ENCODE data around the gene NLGN3.

Gene NLGN3

DNA sequence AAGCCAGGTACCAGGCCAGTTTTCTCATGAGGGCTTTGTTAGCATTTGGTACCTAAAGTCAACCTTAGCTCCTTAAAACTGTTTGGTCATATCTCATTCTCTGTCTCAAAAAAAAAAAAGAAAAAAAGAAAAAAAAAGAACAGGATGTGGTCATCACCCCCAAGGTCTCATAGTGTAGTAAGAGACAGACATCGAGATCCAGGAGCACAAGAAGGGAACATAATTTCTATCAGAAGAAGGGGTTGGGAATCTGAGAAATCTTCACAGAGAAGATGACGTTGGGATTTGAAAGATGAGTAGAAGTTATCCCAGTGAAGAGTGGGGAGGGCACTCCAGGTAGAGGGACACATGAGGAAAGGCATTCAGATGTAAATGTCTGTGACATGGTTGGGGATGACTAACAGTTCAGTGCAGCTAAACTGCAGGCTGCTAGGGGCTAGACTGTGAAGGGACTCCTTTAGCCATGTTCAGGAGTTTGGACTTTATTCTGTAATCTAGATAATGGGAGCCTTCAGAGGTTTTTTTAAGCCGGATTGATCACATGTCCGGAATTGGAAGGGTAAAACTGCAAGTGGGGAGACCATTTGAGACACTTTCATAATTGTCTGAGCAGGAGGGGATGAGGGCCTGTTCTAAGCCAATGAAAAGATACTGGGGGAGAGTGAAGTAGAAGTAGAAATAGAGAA, 51.5 kb downstream of the NLGN3 start:
- Histone ChIP-seq H3K9ac (ENCODE audit: low read depth, low read length, poor library complexity, severe bottlenecking) (peak overlapping the region; percentile 50), H3F3A (ENCODE audit: low read depth) (no peaks in the 10 kb centered on the region), H3K79me2 (ENCODE audit: insufficient read depth, low read length) (no peaks in the 10 kb centered on the region), H3K9me2 (replicated peaks; ENCODE audit: low read depth, low read length) (no peaks in the 10 kb centered on the region), H3K4me3 (ENCODE audit: low read length, poor library complexity, severe bottlenecking) (peak overlapping the region; percentile 45), H3K4me2 (ENCODE audit: low read depth, low read length, poor library complexity, severe bottlenecking) (peak overlapping the region; percentile 70), H3K27me3 (ENCODE audit: insufficient read depth, low read length, poor library complexity, severe bottlenecking) (no peaks in the 10 kb centered on the region), H4K20me1 (ENCODE audit: insufficient read depth, low read length, poor library complexity, severe bottlenecking) (no peaks in the 10 kb centered on the region), H2AFZ (ENCODE audit: low read length) (peak overlapping the region; percentile 82), H3K9me3 (ENCODE audit: insufficient read depth, low read depth, low read length) (no peaks in the 10 kb centered on the region), H3K36me3 (ENCODE audit: insufficient read depth, low read length) (no peaks in the 10 kb centered on the region), H3K4me1 (ENCODE audit: insufficient read depth, low read length, poor library complexity, severe bottlenecking) (peaks cover 23% of the 10 kb centered on the region)
- TF ChIP-seq, protein P1, sequence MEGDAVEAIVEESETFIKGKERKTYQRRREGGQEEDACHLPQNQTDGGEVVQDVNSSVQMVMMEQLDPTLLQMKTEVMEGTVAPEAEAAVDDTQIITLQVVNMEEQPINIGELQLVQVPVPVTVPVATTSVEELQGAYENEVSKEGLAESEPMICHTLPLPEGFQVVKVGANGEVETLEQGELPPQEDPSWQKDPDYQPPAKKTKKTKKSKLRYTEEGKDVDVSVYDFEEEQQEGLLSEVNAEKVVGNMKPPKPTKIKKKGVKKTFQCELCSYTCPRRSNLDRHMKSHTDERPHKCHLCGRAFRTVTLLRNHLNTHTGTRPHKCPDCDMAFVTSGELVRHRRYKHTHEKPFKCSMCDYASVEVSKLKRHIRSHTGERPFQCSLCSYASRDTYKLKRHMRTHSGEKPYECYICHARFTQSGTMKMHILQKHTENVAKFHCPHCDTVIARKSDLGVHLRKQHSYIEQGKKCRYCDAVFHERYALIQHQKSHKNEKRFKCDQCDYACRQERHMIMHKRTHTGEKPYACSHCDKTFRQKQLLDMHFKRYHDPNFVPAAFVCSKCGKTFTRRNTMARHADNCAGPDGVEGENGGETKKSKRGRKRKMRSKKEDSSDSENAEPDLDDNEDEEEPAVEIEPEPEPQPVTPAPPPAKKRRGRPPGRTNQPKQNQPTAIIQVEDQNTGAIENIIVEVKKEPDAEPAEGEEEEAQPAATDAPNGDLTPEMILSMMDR (conservative IDR thresholded peaks at IDR 0.05; ENCODE audit: low read length): no peak
- TF ChIP-seq EZH2phosphoT487 (IDR thresholded peaks at IDR 0.05; ENCODE audit: borderline replicate concordance): no peak

DNA sequence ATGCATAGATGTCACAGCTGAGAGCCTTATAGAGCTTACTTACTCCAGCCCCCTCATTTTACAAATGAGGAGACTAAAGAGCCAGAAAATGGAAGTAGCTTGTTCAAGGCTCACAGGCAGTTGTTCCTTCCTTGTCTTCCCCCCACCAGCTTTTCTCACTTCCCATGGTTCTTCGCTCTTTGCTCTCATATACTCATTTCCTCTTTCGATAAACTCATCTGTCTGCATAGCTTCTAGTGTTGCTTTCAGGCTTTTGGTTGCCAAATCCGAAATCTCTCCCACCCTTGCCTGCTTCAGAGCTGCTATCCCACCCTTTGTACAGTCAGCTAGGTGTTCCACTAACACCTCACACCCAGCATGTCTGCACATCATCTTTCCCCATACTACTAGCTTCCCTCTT, 53.4 kb downstream of the NLGN3 start:
- H3K4me1 ChIP-seq (ENCODE audit: insufficient read depth, low read length, poor library complexity, severe bottlenecking): peaks cover 19% of the 10 kb centered on the region
- H3K4me2 ChIP-seq (ENCODE audit: low read depth, low read length, poor library complexity, severe bottlenecking): peak overlapping the region; percentile 42
- H3K9me3 ChIP-seq (ENCODE audit: insufficient read depth, low read depth, low read length): no peaks in the 10 kb centered on the region
- peak overlapping the region; percentile 87 for H2AFZ ChIP-seq (ENCODE audit: low read length)
- no peaks in the 10 kb centered on the region for H3K36me3 ChIP-seq (ENCODE audit: insufficient read depth, low read length)
- H3K79me2 ChIP-seq (ENCODE audit: insufficient read depth, low read length): no peaks in the 10 kb centered on the region
- no peaks in the 10 kb centered on the region for H4K20me1 ChIP-seq (ENCODE audit: insufficient read depth, low read length, poor library complexity, severe bottlenecking)
- no peak overlapping the region for H3K4me3 ChIP-seq (ENCODE audit: low read length, poor library complexity, severe bottlenecking)
- TF ChIP-seq, protein P1 (conservative IDR thresholded peaks at IDR 0.05; ENCODE audit: low read length): no peak
- no peak for TF ChIP-seq EZH2phosphoT487 (IDR thresholded peaks at IDR 0.05; ENCODE audit: borderline replicate concordance)
- H3F3A ChIP-seq (ENCODE audit: low read depth): no peaks in the 10 kb centered on the region
- H3K9me2 ChIP-seq (replicated peaks; ENCODE audit: low read depth, low read length): no peaks in the 10 kb centered on the region
- no peaks in the 10 kb centered on the region for H3K27me3 ChIP-seq (ENCODE audit: insufficient read depth, low read length, poor library complexity, severe bottlenecking)
- no peak overlapping the region for H3K9ac ChIP-seq (ENCODE audit: low read depth, low read length, poor library complexity, severe bottlenecking)

DNA sequence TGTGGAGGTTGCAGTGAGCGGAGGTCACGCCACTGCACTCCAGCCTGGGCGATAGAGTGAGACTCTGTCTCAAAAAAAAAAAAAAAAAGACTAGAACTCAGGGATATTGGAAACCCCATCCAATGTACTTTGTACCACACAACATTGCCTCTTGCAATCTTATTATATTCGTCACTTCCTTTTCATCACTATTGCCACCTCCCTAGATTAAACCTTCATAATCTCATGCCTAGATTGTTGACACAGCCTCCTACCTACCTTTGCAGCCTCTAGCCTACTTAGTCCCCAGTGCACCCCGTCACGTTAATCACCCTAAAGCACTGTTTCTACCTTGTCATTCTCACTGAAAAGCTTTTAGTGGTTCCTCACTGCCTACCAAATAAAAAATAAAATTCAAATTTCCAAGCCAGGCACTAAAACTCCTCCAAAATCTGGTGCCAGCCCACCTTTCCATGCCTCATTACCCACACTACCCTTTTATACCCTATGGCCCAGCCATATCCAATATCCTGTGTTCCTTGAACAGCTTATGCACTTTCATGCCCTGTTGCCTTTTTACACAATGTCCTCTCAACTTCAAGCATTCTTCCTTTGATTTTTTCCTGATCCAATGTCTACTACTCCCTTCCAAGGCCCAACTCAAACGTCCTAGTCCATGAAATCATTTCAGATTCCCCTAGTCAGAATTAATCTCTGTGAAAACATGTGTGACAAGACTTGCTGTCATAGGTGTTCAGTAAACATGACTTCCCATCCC, 54.8 kb downstream of the NLGN3 start:
- TF ChIP-seq, protein P1 (conservative IDR thresholded peaks at IDR 0.05; ENCODE audit: low read length): no peak
- TF ChIP-seq EZH2phosphoT487 (IDR thresholded peaks at IDR 0.05; ENCODE audit: borderline replicate concordance): no peak
- H3K9me2 ChIP-seq (replicated peaks; ENCODE audit: low read depth, low read length): no peaks in the 10 kb centered on the region
- no peaks in the 10 kb centered on the region for H4K20me1 ChIP-seq (ENCODE audit: insufficient read depth, low read length, poor library complexity, severe bottlenecking)
- H3K4me3 ChIP-seq (ENCODE audit: low read length, poor library complexity, severe bottlenecking): no peak overlapping the region
- no peak overlapping the region for H2AFZ ChIP-seq (ENCODE audit: low read length)
- H3K4me2 ChIP-seq (ENCODE audit: low read depth, low read length, poor library complexity, severe bottlenecking): no peak overlapping the region
- H3K9ac ChIP-seq (ENCODE audit: low read depth, low read length, poor library complexity, severe bottlenecking): no peak overlapping the region
- no peaks in the 10 kb centered on the region for H3K27me3 ChIP-seq (ENCODE audit: insufficient read depth, low read length, poor library complexity, severe bottlenecking)
- H3K36me3 ChIP-seq (ENCODE audit: insufficient read depth, low read length): no peaks in the 10 kb centered on the region
- H3K4me1 ChIP-seq (ENCODE audit: insufficient read depth, low read length, poor library complexity, severe bottlenecking): peaks cover 19% of the 10 kb centered on the region
- no peaks in the 10 kb centered on the region for H3F3A ChIP-seq (ENCODE audit: low read depth)
- H3K9me3 ChIP-seq (ENCODE audit: insufficient read depth, low read depth, low read length): no peaks in the 10 kb centered on the region
- H3K79me2 ChIP-seq (ENCODE audit: insufficient read depth, low read length): no peaks in the 10 kb centered on the region
